HG02870 (cell line): ENCODE results near the gene KCMF1.

Experiments used
- ATAC-seq: cut with Tn5 transposase; IDR thresholded peaks from one replicate; pipeline ENCODE4 v1.9.1; 2021; ENCODE audit warnings: mild to moderate bottlenecking, moderate library complexity; ENCODE audit not compliant: unreplicated experiment

The KCMF1 gene

GRCh38 chr2:85076618-85077274, 105.8 kb downstream of the KCMF1 start:
- ATAC-seq, result no peak

- ATAC-seq, result no peak
These were observed 107.0 kb downstream of the KCMF1 start for GRCh38 chr2:85077859-85078419.

- ATAC-seq, result no peak
These were observed 107.6 kb downstream of the KCMF1 start for GRCh38 chr2:85078536-85078935.

- no peak for ATAC-seq
These were observed 112.1 kb downstream of the KCMF1 start for GRCh38 chr2:85083092-85083491.

GRCh38 chr2:85085563-85085962, 114.6 kb downstream of the KCMF1 start:
- no peak for ATAC-seq

- ATAC-seq, result no peak
These were observed 116.6 kb downstream of the KCMF1 start for GRCh38 chr2:85087541-85087940.

- ATAC-seq, result no peak
These were observed 118.0 kb downstream of the KCMF1 start for GRCh38 chr2:85088921-85089320.

- no peak for ATAC-seq
These were observed 118.6 kb downstream of the KCMF1 start for GRCh38 chr2:85089585-85089984.

GRCh38 chr2:85091838-85092237, 120.9 kb downstream of the KCMF1 start:
- ATAC-seq, result no peak

GRCh38 chr2:85095094-85095493, 124.1 kb downstream of the KCMF1 start:
- no peak for ATAC-seq

GRCh38 chr2:85096616-85097015, 125.7 kb downstream of the KCMF1 start:
- ATAC-seq, result no peak

GRCh38 chr2:85104228-85104627, 133.3 kb downstream of the KCMF1 start:
- no peak for ATAC-seq

GRCh38 chr2:85106489-85107180, 135.7 kb downstream of the KCMF1 start:
- ATAC-seq, result no peak
